ENCODE measurements around the gene TMEM250. TPM values are rescaled to one million over a fixed set of nuclear protein-coding genes. Genes with fewer than 3 reads are reported as not detected.
A peak's percentile ranks its signal among the peaks of the same experiment; 100 is the strongest.

TMEM250 gene
- total and polyA plus RNA-seq, 2 experiments from 2014 or later, result 25.6 to 29.3 TPM

DNA sequence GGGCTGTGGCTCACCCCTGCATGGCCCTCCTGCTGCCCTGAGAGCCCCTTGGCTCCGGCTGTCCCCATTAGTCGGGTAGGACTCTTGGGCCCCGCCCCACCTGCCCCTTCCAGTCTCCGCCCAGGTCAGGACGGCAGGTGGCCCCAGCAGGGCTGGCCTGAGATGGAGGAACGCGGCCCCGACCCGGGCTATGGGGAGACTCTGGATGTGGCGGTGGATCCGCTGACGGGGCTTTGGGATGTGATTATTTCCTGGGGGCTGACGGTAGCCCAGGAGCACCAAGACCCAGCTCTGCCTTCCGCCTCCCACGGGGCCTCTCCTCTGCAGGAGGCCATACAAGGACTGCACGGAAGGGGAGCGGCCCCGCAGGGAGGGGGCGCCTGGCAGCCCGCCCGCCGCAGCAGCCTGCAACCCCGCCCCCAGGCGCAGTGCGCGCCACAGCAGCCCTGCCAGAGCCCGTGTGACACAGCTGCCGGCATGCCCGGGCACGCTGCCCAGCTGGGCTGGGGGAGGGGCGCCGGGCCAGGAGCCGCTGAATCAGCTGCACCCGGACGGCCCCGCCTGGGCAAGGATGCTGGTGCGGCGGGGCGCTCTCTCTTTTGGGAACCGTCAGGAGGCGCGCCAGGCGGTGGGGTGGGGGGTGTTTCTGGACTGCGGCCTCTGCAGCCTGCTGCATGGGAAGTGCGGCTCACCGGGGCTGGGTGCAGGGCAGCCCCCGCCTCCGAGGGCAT lies 9.2 kb downstream of the TMEM250 start:
- peak; percentile 82 to 95 for DNase-seq (ENCODE audit: low read depth in 1 of 2, low spot score in 1 of 2)
- TF ChIP-seq, protein P1, sequence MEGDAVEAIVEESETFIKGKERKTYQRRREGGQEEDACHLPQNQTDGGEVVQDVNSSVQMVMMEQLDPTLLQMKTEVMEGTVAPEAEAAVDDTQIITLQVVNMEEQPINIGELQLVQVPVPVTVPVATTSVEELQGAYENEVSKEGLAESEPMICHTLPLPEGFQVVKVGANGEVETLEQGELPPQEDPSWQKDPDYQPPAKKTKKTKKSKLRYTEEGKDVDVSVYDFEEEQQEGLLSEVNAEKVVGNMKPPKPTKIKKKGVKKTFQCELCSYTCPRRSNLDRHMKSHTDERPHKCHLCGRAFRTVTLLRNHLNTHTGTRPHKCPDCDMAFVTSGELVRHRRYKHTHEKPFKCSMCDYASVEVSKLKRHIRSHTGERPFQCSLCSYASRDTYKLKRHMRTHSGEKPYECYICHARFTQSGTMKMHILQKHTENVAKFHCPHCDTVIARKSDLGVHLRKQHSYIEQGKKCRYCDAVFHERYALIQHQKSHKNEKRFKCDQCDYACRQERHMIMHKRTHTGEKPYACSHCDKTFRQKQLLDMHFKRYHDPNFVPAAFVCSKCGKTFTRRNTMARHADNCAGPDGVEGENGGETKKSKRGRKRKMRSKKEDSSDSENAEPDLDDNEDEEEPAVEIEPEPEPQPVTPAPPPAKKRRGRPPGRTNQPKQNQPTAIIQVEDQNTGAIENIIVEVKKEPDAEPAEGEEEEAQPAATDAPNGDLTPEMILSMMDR (IDR thresholded peaks at IDR 0.05; ENCODE audit: low read depth, low read length), result peak; percentile 20
- peaks cover 19% of the 10 kb centered on the region for H3K4me1 ChIP-seq (ENCODE audit: low read depth)
- no peaks in the 10 kb centered on the region for H3K9me3 ChIP-seq (ENCODE audit: low read depth)
- peak overlapping the region; percentile 26 for H3K4me3 ChIP-seq
- H3K36me3 ChIP-seq, result no peaks in the 10 kb centered on the region
- H3K27me3 ChIP-seq, result no peaks in the 10 kb centered on the region
- H3K27ac ChIP-seq, result peak overlapping the region; percentile 20

DNA sequence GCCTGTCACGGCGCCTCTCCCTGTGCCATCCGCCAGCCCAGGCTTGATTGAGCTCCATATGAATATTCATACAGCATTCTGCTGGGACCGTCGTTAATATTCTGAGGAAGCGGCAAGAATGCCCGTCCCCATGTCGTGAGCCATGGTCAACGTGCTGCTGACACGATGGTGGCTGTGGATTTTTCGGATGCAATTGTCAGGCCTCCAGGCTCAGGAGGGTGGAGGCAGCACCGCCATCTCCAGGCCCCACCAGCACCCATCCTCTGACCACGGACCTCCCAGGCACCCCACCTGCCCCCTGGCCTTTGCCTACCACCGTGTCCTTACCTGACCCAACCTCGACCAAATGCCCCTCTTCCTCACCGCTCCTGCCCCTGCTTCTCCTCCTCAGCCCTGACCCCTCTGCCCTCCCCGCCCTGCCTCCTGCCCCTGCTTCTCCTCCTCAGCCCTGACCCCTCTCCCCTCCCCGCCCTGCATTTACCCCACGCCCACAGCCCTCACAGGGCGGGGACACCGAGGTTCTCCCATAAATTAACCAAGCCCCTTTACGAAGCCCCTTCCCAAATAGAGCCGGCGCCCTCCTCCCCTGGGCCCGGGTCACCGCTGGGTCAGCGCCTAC lies 9.9 kb downstream of the TMEM250 start:
- Histone ChIP-seq H3K4me1 (ENCODE audit: low read depth) (peaks cover 19% of the 10 kb centered on the region), H3K27me3 (no peaks in the 10 kb centered on the region), H3K36me3 (no peaks in the 10 kb centered on the region), H3K27ac (peak overlapping the region; percentile 15), H3K4me3 (peak overlapping the region; percentile 26), H3K9me3 (ENCODE audit: low read depth) (no peaks in the 10 kb centered on the region)
- TF ChIP-seq, protein P1 (IDR thresholded peaks at IDR 0.05; ENCODE audit: low read depth, low read length), result no peak
- DNase-seq (ENCODE audit: low read depth in 1 of 2, low spot score in 1 of 2), result no peak

DNA sequence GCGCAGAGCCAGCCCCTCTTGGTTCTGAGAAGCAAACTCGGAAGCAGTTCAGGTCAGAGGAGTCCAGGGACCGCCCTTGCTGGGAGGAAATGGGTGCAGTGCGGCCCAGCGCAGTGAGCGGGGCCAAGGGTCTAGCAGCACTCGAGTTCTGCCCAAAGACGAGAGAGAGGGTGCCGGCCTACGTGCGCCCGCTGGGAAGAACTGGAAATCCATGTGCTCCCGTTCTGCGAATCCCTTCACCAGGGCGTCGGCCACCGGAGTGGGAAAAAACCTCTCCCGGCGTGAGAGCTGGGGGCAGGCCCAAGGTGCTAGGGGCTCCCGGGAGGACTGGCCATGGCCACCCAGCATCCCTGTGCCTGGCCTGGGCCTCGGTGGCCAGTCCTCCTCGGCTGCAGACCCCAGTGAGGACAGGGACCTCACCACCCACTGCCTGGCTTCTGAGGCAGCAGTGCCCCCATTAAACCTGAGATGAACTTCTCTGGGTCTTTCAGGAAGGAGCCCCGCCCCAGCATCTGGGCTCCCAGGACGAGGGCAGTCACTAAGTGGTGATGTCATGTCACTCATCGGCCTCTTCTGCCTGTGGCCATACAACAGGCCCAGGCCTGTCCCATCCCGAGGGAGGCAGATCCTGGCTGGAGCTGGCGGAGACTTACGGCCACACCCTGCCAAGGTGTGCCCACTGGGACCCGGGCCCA lies 10.6 kb downstream of the TMEM250 start:
- TF ChIP-seq, protein P1 (IDR thresholded peaks at IDR 0.05; ENCODE audit: low read depth, low read length), result no peak
- DNase-seq (ENCODE audit: low read depth in 1 of 2, low spot score in 1 of 2), result no peak
- H3K4me3 ChIP-seq, result no peak overlapping the region
- no peak overlapping the region for H3K27ac ChIP-seq
- no peaks in the 10 kb centered on the region for H3K9me3 ChIP-seq (ENCODE audit: low read depth)
- H3K4me1 ChIP-seq (ENCODE audit: low read depth), result peaks cover 19% of the 10 kb centered on the region
- no peaks in the 10 kb centered on the region for H3K36me3 ChIP-seq
- H3K27me3 ChIP-seq, result peaks cover 4% of the 10 kb centered on the region

DNA sequence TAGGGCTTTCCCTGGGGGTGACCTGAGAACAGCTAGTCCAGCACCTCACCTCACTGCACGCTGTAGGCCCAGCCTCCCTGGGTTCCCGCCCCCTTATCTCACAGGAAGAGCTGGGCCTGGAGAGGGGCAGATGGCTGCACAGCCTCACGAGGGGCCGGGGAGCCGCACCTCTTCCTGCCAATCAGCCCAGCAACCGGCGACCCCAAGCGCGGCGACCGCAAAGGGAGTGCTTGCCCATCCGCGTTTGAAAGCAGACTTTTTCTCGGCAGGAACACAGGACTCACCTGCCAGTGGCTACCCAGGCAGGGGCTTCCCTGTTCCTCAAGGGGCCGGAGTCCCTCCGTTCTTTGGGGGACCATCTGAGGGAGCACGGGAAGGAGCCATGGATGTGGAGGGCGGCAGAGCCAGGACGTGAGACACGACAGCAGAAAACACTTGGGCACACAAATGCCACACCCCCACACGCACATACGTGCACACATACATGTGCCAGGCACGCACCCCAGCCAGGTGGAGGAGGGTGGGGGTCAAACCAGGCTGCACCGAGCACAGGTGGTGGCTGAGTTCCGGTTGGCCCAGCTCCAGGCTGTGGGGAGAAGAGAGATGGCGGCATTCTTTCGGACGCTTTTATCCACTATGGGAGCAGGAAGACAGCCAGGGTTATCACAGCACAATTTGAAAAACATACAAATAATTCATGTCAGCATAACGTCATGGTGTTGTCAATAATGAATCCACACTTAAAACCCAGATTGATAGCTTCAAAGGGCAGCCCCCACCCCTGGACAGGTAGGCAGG lies 11.3 kb downstream of the TMEM250 start:
- DNase-seq (ENCODE audit: low read depth in 1 of 2, low spot score in 1 of 2), result no peak

More for the DNA sequence above, 11.3 kb downstream of the TMEM250 start:
- TF ChIP-seq, protein P1 (IDR thresholded peaks at IDR 0.05; ENCODE audit: low read depth, low read length), result no peak
- Histone ChIP-seq H3K9me3 (ENCODE audit: low read depth) (no peaks in the 10 kb centered on the region), H3K4me3 (no peak overlapping the region), H3K36me3 (no peaks in the 10 kb centered on the region), H3K27ac (no peak overlapping the region), H3K4me1 (ENCODE audit: low read depth) (peaks cover 19% of the 10 kb centered on the region), H3K27me3 (peaks cover 4% of the 10 kb centered on the region)

All from cardiac muscle cell (in vitro differentiated cells and primary cell).